ENCODE data around the gene KRTAP20-1. TPM values are rescaled to one million over a fixed set of nuclear protein-coding genes. Genes with fewer than 3 reads are reported as not detected.

The KRTAP20-1 gene, protein sequence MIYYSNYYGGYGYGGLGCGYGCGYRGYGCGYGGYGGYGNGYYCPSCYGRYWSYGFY
- not detected for polyA plus RNA-seq (2013, experiment 1 of 2; ENCODE audit: insufficient read length)
- polyA plus RNA-seq (2013, experiment 2 of 2; ENCODE audit: insufficient read length), result not detected

DNA sequence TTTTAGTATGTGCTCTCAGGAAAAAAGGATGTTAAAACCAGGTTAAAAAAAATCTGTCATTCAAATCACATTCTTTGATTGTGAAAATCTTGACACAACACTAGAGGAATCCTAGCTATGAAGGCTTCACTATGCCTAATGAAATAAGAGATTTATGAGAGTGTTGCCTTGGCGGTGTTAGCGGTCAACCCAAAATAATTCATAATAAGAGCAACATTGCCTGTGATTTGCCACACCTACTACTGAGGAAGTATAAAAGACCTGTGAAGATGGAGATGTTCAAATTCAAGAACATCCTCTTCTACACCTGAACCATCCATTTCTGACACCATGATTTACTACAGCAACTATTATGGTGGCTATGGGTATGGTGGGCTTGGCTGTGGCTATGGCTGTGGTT is at the start of gene KRTAP20-1:
Gene KRTAP20-1 (plus strand): TSS at position 301 of the 400 bp plus-strand sequence. CDS start 30 bp downstream, at position 331.
- DNase-seq, result no peak

DNA sequence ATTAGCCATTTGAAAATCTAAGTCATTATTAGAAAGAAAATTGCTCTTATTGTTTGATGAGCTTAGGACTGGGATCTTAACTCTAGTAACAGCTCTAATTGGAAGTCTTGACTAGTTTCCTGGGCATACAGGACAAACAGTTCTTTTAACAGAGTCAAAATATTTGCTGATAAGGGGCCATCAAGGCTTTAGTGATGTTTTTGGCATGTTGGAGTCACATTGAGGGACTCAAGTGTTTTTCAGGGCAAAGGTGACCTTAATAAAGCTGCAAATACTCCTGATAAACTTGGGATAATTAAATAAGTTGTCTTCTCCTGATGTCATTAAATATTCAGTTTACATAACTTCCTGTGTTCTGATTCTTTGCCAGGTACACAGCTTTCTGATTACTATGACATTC is 48.6 kb upstream of the KRTAP20-1 start:
- no peak for DNase-seq

DNA sequence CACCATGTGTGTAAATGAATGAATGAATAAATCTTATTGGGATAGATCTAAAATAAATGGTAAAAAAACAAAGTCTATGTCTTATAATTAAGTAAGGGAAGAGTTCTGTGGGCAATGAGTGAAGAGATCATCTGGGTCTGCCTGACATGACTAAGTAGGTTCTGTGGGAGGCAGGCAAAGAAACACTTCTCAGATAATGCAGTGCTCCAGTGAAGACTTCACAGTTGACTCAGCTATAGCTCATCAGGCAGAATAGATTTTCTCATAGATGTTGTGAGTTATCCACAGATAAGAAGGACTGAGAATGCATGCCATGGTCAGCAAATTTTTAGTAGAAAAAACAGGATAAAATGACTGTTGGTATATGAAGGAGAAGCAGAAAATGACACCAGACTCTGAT is 38.5 kb upstream of the KRTAP20-1 start:
- DNase-seq, result no peak

DNA sequence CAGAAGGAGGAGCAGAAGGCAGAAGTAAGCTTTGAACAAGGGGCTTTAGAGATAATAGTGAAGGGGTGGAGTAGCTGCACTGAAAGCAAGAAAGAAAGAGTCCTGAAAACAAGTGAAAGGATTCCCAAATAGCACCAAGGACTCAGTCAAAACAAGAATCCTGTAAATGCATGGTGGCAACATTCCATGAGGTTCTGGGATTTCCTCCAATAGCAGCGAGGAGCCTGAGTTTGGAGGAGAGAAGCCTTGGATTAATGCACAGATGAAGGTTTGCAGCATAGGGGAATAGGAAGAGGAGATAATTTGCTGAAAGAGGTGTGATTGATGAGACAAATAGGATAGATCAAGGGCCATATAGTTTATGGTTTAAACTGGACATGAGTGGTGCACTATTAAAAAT is 36.9 kb upstream of the KRTAP20-1 start:
- no peak for DNase-seq

DNA sequence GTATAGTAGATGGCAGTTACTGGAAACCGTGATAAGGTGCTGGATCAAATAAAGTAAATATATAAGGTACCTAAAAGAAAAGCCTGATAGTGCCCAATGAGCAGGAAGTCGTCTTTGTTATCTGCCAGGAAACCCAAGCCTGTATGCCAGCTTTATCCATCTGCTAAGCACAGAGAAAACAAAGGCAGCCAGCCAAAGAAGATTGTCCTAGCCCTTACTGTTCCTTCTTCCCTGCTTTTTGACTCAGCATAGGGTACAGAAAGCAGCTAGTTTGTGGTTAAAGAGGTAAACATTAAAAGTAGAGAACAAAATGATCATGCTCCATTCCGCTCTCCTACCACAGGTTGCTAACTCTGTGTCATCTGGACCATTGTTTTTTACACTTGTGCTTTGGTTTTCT is 36.1 kb upstream of the KRTAP20-1 start:
- no peak for DNase-seq

DNA sequence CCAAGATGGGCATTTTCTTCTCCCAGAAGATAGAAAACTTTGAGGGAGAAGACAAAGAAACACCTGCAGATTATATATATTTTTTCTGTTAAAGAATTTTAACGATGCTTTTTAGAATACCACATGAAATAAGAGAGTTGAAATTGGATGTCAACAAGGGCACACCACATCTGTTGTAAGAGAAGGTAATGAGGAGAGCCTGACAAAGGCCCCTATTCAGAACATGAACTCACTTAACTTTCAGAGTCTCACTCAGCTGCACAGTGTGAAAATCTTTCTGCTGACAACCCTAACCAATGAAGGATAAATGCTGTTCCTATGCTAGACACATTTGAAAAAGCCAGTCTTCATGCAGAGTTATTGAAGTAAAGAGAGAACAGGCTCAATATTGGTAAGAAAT is 33.4 kb upstream of the KRTAP20-1 start:
- DNase-seq, result no peak

DNA sequence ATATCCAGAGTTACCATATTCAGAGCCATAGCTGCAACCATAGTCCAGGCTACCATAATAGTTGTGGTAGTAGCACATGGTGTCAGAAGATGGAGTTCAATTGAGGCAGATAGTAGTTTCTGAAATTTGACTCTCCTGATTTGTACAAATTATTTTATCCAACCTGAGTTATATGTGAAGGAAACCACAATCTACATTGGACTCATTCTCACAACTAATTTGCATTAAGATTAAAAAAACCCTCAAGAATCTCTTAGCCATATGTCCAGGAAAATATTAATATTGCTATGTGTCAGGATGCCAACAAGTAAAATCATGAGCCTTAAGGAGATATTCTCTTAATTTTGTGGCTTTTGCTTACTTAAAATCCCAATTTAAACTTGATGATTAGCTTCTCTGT is 25.9 kb upstream of the KRTAP20-1 start, which contains the start of gene KRTAP22-2:
Gene KRTAP22-2 (minus strand): TSS at position 101 of the 400 bp plus-strand sequence.
- no peak for DNase-seq

DNA sequence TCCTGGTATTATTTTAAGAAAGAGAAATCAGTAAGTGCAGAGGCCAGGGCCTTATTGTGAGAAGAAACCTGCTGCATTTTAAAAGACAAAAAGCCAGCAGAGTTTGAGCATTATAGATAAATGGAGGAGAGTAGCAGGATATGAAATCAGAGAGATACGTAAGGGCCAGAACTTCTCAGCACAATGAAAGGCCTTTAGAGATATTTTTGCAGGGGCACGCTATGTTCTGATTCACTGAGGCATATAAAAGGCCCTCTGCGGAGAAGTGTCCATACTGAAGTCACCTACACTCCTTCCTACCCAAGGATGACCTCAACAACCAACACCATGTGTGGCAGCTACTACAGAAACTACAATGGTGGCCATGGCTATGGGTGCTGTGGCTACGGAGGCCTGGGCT is 24.1 kb upstream of the KRTAP20-1 start, which contains the start of gene KRTAP6-3:
Gene KRTAP6-3 (plus strand): TSS at position 301 of the 400 bp plus-strand sequence. CDS start 6 bp downstream, at position 307.
- DNase-seq, result no peak

DNA sequence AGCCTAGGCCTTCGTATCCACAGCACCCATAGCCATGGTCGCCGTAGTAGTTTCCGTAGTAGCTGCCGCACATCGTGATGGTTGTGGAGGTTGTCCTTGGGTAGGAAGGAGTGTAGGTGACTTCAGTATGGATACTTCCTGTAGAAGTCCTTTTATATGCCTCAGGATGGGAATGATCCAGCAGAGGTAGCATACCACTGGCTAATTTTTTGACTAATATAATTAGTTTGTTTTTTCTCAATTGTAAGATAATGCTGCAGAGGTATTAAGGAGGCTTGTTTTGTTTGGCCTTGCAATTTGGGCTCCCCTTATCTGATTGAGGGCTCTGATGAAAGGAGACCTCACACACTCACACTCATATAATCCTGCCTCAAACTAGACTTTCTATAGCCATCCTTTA is 17.4 kb upstream of the KRTAP20-1 start, which contains the start of gene KRTAP6-2:
Gene KRTAP6-2 (minus strand): TSS at position 101 of the 400 bp plus-strand sequence. CDS start 28 bp downstream, at position 73.
- DNase-seq, result no peak

DNA sequence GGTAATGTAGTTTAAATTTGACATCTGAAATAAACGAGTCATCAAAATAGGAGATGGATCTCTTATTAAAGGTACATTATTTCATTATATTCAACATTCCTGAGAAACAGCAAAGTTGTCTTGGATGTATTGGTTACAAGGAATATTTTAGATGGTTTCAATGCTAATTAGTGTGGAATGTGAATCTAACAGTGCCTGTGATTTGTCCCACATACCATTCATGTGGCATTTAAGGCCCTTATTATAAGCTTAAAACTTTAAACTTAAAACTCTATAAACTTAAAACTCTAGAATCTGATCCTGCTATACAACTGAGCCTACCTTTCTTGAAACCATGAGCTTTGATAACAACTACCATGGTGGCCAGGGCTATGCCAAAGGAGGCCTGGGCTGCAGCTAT is 15.4 kb upstream of the KRTAP20-1 start, which contains the start of gene KRTAP22-1:
Gene KRTAP22-1 (plus strand): TSS at position 301 of the 400 bp plus-strand sequence.
- DNase-seq, result no peak

DNA sequence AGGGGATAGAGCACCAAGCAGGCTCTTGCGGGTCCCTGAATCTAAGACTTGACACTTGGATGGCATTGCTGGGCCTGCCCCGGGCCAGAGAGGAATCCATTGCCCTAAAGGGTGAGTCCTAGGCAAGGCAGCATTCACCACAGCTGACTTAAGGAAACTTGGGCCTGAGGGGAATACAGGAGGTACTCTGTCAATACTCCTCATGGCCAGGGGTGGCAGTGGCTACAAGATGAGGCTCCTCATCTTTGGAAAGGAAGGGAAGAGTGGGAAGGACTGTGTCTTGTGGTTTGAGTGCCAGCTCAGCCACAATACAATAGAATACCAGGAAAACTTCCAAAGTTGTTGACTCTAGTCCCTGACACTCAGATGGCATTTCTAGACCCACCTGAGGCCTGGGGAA is 10.3 kb upstream of the KRTAP20-1 start:
- DNase-seq, result no peak

DNA sequence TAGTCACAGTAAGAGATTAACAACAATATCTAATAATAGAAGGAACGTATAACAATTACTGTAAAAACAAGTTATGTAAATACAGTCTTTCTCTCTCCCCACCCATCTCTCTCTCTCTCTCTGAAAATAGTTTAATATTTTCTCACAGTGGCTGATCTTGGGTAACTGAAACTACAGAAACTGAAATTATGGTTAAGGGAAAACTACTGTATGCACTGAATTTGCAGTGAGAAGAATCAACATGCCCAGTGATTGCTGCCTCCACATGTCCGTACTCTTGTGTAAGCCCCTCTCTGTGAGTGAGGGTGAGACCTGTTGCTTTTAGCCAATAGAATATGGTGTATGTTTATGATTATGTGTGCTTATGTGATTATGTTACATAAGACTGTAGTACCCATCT is 4.1 kb upstream of the KRTAP20-1 start:
- DNase-seq, result no peak

DNA sequence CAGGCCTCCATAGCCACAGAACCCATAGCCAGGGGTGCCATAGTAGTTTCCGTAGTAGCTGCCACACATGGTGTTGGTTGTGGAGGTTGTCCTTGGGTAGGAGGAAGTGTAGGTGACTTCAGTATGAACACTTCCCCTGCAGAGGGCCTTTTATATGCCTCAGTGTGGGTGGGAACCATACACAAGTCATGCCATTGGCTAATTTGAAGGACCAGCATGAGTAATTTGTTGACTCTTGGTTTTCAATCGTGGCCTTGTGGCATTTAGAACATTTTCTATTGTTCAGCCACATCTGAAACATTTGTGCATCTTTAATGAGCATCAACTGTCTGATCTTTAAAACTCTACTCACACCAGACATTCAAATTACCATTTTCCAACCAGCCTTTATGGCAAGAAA is 2.4 kb upstream of the KRTAP20-1 start, which contains the start of gene KRTAP6-1:
Gene KRTAP6-1 (minus strand): TSS at position 95 of the 400 bp plus-strand sequence. CDS start 26 bp downstream, at position 69.
- no peak for DNase-seq

DNA sequence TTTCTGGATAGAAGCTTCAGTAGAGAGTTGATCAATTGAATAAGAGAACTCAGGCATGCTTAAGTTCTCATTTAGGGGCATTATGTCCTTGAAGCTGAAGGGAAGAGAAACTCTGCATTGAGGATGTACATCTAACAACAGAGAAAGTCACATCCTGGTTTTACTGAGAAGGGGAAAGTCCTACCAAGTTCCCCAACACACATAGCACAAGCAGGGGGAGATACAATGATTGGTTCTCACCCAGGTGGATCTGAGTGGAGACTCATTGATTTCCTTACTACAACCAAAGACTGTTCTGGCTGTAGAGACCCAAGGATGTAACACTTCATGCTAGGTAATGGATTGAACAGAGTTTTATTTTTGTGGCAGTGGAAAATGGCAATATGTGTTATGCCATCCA is 1.0 kb upstream of the KRTAP20-1 start:
- no peak for DNase-seq

DNA sequence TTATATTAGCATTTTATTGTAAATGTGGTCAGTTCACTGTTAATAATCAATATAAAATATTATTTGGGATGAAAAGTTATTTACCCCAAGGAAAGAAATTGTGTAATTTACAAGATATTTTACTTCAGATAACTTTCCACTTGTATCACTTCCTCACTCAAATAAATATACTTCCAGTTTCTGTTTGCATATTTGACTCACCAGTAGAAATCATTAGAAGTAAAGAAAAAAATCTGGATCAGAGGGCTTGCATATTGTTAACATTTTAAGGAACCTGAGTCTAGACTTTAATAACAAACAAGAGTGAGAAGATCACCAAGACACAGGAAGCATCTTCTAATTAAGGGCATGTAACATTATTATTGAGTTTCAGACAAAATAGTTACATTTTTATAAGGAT is 3.9 kb downstream of the KRTAP20-1 start:
- DNase-seq, result no peak

DNA sequence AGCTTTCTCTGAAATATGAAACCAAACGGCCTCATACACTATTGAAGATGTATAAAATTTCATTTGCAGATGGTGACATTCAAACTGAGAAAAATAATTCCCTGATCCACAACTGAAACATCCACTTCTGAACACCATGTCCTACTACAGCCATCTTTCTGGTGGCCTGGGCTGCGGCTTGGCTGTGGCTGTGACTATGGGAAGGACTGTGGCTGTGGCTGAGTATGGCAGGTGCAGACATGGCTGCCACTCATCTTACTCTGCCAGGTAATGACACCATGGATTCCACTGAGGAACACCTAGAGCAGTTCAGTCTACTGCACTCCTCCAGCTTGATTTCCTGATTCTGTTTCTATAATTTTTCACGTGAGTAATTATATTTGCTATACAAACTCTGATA is 4.3 kb downstream of the KRTAP20-1 start, which contains the start of gene KRTAP20-4:
Gene KRTAP20-4 (plus strand): TSS at position 106 of the 400 bp plus-strand sequence.
- no peak for DNase-seq

DNA sequence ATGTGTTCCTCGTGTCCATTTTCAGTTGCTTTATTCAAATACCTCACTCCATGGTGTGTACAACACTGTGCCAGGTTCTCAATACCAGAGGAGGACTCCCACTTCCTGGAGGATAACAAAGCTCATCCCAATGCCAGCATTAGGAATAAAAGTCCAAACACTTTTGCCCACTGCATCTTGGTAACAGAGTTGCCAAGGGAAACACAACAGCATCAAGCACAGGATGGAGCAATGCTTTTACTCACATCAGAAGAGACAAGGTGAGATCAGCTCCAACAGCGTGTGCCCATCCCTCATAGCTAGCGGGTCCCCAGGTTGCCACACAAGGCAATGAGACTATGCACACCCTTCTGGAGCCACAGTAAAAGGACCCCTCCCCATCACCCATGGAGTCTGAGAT is 7.1 kb downstream of the KRTAP20-1 start:
- no peak for DNase-seq

DNA sequence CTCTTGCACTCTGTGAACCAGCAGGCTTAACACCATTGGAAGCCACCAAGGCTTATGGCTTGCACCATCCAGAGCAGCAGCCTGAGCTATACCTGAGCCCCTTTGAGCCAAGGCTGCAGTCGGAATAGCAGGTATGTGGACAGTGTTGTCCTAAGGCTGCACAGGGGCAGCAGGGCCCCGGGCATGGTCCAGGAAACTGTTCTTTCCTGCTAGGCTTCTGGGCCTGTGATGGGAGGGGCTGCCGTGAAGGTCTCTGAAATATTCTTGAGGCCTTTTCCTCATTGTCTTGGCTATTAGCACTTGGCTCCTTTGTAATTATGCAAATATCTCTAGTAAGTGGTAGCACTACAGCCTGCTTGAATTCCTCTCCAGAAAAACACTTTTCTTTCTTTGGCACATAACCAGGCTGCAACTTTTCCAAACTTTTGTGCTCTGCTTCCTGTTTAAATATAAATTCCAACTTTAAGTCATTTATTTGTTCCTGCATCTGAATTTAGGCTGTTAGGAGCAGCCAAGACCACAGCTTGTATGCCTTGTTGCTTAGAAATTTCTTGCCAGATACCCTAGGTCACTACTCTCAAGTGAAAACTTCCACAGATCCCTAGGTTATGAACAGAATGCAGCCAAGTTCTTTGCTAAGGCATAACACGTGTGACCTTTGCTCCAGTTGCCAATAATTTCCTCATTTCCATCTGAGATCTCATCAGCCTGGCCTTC is 9.4 kb downstream of the KRTAP20-1 start:
- DNase-seq, result no peak

DNA sequence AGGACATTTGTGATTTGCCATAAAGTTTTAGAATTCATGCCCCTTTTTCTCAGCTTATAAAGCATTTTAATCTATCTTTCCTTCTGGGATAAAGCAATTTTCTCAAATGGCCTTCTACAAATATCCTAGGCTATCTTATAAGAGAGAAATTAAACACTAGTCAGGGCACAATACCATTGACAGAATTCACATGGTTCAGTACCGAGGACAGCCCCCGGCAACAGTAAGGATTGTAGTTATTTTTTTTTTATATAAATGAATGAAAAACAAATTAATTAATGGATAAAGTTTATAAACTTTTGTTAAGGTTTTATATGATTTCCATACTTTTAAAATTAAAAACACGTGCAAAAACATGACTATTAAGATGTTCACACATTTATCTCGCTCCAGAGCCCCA is 11.9 kb downstream of the KRTAP20-1 start:
- no peak for DNase-seq

DNA sequence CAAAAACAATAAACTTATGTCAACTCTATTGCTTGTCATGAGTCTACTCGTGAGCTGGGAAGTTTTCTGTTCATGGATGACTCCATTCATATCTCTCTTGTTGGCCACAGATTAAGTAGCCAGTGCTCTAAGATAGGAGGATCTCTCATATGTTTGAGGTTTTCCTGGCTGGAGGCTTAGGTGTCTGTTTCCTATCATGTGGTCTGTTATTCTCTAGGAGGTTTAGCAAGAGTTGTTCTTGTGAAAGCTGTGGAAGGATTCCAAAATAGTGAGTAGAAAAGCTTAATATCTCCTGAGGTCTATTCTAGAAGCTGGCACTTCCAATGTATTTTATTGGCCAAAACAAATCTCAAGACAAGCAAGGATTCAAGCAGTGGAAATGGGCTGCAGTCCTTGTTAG is 13.0 kb downstream of the KRTAP20-1 start:
- DNase-seq, result no peak

DNA sequence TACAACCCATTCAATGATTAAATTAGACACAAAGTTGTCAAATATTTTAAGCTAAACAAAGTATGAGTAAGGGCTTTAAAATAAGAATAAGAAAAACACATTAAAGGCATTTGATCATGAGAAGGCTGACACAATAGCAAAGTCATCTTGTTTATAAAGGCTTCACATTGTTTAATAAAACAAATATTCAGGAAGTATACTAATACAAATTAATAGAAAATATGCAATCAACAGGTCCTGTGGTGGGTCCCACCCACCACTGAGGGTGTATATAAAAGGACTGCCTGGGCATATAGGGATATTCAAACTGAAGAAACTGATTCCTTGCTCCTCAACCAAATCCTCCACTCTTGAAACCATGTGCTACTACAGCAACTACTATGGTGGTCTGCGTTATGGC is 18.7 kb downstream of the KRTAP20-1 start, which contains the start of gene KRTAP20-2:
Gene KRTAP20-2 (plus strand): TSS at position 301 of the 400 bp plus-strand sequence. CDS start 58 bp downstream, at position 359.
- no peak for DNase-seq

DNA sequence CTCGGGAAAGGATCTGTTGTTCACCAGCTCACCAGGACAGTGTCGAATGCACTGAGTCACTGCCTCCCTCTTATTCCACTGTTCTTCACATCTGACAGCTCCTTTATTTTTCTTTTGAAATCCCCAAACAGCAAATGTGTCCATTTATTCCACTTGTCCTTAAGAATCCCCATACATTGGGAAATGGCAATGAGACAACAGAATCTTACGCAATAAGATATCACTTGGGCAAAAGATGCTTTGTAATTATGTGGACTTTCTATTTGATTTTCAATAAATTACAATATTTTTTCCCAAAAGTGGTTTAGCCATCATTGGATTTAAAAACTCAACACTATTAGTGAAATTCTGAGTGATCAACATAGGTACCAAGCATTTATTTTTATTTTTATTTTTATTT is 22.5 kb downstream of the KRTAP20-1 start:
- DNase-seq, result no peak

DNA sequence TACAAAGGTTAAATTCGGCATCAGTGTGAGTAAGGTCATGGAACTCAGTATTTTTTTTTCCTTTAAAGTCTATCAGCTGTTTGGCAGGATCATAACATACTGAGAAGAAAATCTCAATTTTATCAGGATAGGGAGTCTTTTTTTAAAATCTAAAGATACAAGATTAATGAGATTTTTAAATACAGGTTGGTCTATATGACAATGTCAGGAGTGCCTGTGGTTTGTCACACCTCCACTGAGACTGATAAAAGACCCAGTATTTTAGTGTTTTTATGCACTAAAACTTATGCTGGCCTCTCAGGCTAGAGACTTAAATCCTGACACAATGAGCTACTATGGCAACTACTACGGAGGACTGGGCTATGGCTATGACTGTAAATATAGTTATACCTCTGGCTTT is 26.3 kb downstream of the KRTAP20-1 start, which contains the start of gene KRTAP20-3:
Gene KRTAP20-3 (plus strand): TSS at position 301 of the 400 bp plus-strand sequence.
- DNase-seq, result no peak
